Colonic mucosa (tissue), 4 donors: ENCODE measurements around the gene CUBN. TPM values are rescaled to one million over a fixed set of nuclear protein-coding genes. Genes with fewer than 3 reads are reported as not detected.

Experiments used
- DNase-seq: peaks from one replicate; pipeline ENCODE4 v3.0.0-alpha.2; 2020
- H3K27ac ChIP-seq: fragments of 200-600 bp; one replicate; pipeline ENCODE4 v1.8.0; 2021
- H3K27me3 ChIP-seq: fragments of 200-600 bp; one replicate; pipeline ENCODE4 v1.8.0; 2021
- H3K36me3 ChIP-seq: fragments of 200-600 bp; one replicate; pipeline ENCODE4 v1.8.0; 2021
- H3K4me1 ChIP-seq: fragments of 200-600 bp; one replicate; pipeline ENCODE4 v1.8.0; 2021; ENCODE audit warnings: mild to moderate bottlenecking
- H3K4me3 ChIP-seq: fragments of 200-600 bp; one replicate; pipeline ENCODE4 v1.8.0; 2021
- H3K9ac ChIP-seq, 2 donors: one replicate each; pipeline ENCODE4 v1.7.0; 2013; ENCODE audit warnings: control low read depth in 2 of 2, low read depth in 2 of 2, low read length in 2 of 2
- H3K9me3 ChIP-seq: fragments of 200-600 bp; one replicate; pipeline ENCODE4 v1.8.0; 2021
- intact Hi-C: fragments of 100-400 bp; cut with DNase I; formaldehyde crosslinking; loops from one replicate; pipeline ENCODE4 v1.14.1; 2022
- total RNA-seq, 2 donors: library from RNA; stranded (reverse); fragmentation: NEBNext Ultra II Directional in 1 of 2; extraction: Animal tissue kit (Norgen Biotek cat#: 25700) in 1 of 2; gene quantifications; one replicate each; pipeline ENCODE4 v1.2.1, GENCODE V29; 2021
- TF ChIP-seq, protein P1 (sequence below): fragments of 200-600 bp; IDR thresholded peaks from one replicate; pipeline ENCODE4 v1.8.0; 2022; ENCODE audit warnings: antibody characterized with exemption, mild to moderate bottlenecking
- donor health status: healthy.
- donor health status: DM: no; HTN: no; CAD: no.
- donor health status: DM: no; HTN: no; CAD: no.

CUBN gene
- total RNA-seq, 2 donors from 2014 or later = 0.25 to 0.42 TPM

- H3K27ac ChIP-seq = no peak overlapping the region
- DNase-seq = no peak
- H3K36me3 ChIP-seq = no peaks in the 10 kb centered on the region
- TF ChIP-seq, protein P1, sequence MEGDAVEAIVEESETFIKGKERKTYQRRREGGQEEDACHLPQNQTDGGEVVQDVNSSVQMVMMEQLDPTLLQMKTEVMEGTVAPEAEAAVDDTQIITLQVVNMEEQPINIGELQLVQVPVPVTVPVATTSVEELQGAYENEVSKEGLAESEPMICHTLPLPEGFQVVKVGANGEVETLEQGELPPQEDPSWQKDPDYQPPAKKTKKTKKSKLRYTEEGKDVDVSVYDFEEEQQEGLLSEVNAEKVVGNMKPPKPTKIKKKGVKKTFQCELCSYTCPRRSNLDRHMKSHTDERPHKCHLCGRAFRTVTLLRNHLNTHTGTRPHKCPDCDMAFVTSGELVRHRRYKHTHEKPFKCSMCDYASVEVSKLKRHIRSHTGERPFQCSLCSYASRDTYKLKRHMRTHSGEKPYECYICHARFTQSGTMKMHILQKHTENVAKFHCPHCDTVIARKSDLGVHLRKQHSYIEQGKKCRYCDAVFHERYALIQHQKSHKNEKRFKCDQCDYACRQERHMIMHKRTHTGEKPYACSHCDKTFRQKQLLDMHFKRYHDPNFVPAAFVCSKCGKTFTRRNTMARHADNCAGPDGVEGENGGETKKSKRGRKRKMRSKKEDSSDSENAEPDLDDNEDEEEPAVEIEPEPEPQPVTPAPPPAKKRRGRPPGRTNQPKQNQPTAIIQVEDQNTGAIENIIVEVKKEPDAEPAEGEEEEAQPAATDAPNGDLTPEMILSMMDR = no peak
- H3K4me1 ChIP-seq = no peaks in the 10 kb centered on the region
- H3K9me3 ChIP-seq = no peaks in the 10 kb centered on the region
- intact Hi-C loops = no loop called here
- H3K27me3 ChIP-seq = no peaks in the 10 kb centered on the region
- no peak overlapping the region for H3K4me3 ChIP-seq
- no peak overlapping the region for H3K9ac ChIP-seq
Observed at GRCh38 chr10:17143055-17143690, 13.6 kb upstream of the CUBN start.

DNA sequence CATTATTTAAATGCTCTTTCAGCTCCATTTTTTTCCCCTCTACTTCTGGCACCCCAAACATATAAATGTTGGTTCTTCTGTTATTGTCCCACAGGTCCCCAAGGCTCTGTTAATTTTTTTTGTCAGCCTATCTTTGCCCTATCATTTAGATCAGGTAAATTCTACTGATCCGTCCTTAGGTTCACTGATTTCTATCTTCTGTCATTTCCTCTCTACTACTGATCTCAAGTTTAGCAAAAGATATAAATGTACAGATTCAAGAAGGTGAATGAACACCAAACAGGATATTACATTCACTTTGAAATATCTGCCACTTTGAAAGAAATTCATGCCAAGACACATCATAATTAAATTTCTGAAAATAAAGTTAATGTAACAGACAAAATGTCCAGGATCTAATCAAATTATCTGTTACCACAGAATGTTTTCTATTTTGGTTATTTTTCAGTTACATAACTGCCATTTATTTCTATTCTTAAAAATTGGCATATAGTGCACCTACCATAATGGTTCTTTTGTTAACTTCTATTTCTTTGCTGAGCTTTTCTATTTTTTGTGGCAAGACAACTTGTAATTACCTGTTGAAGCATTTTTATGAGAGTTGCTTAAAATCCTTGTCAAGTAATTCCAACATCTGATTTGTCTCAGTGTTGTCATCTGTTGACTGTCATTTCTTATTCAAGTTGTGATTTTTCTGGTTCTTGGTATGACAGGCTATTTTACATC is 12.1 kb upstream of the CUBN start:
- TF ChIP-seq, protein P1 = no peak
- intact Hi-C loops = no loop called here

GRCh38 chr10:17140386-17140761 is 10.8 kb upstream of the CUBN start:
- Histone ChIP-seq H3K9me3 (no peaks in the 10 kb centered on the region), H3K4me1 (no peaks in the 10 kb centered on the region), H3K27ac (no peak overlapping the region), H3K36me3 (no peaks in the 10 kb centered on the region), H3K27me3 (no peaks in the 10 kb centered on the region), H3K4me3 (no peak overlapping the region), H3K9ac (no peak overlapping the region)
- intact Hi-C loops = no loop called here
- no peak for DNase-seq
- TF ChIP-seq, protein P1 = no peak

More for the DNA sequence above, 12.1 kb upstream of the CUBN start:
- no peaks in the 10 kb centered on the region for H3K36me3 ChIP-seq
- no peak overlapping the region for H3K27ac ChIP-seq
- H3K4me1 ChIP-seq = no peaks in the 10 kb centered on the region
- no peak for DNase-seq
- H3K27me3 ChIP-seq = no peaks in the 10 kb centered on the region
- H3K4me3 ChIP-seq = no peak overlapping the region
- no peaks in the 10 kb centered on the region for H3K9me3 ChIP-seq
- no peak overlapping the region for H3K9ac ChIP-seq

GRCh38 chr10:17138460-17139042 is 8.9 kb upstream of the CUBN start:
- H3K27ac ChIP-seq = no peak overlapping the region
- H3K36me3 ChIP-seq = no peaks in the 10 kb centered on the region
- intact Hi-C loops = no loop called here
- H3K9me3 ChIP-seq = no peaks in the 10 kb centered on the region
- H3K4me3 ChIP-seq = no peak overlapping the region
- no peaks in the 10 kb centered on the region for H3K27me3 ChIP-seq
- no peak for DNase-seq
- TF ChIP-seq, protein P1 = no peak
- H3K9ac ChIP-seq = no peak overlapping the region
- H3K4me1 ChIP-seq = no peaks in the 10 kb centered on the region

GRCh38 chr10:17134737-17135260 is 5.2 kb upstream of the CUBN start:
- H3K4me3 ChIP-seq = no peak overlapping the region
- H3K4me1 ChIP-seq = no peaks in the 10 kb centered on the region
- no peak overlapping the region for H3K27ac ChIP-seq
- no peak for DNase-seq
- intact Hi-C loops = no loop called here
- no peaks in the 10 kb centered on the region for H3K27me3 ChIP-seq
- TF ChIP-seq, protein P1 = no peak
- H3K9me3 ChIP-seq = no peaks in the 10 kb centered on the region
- no peaks in the 10 kb centered on the region for H3K36me3 ChIP-seq
- no peak overlapping the region for H3K9ac ChIP-seq
